Ammon's horn (tissue), 1 donor: Measurements from ENCODE around the gene KCNIP3.
"Not testable (repeated sequence)": the region's sequence is repeated elsewhere in the genome, so short reads cannot be mapped to it uniquely, and the experiment has no call there.

Source experiments
- DNase-seq: peaks from one replicate; pipeline ENCODE4 v3.0.0-alpha.2; 2016; ENCODE audit warnings: low spot score

Gene KCNIP3

DNA sequence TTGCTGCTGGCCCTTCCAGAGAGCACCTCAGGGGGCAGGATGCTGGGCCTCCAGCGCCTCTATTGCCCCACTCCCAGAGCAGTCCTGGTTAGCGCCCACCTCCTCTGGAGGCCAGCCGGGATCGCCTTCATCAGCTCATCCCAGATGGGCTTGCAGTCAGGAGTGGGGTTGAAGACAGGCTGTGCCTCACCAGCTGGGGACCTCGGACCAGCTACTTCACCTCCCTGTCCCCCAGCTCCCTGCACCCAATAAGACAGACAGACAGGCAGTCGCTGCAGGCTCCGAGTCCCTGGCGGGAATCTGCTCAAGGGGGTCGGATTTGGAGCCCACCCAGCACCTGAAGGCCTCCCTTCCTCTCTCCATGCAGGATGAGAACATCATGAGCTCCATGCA is 86.5 kb downstream of the KCNIP3 start:
- no peak for DNase-seq

DNA sequence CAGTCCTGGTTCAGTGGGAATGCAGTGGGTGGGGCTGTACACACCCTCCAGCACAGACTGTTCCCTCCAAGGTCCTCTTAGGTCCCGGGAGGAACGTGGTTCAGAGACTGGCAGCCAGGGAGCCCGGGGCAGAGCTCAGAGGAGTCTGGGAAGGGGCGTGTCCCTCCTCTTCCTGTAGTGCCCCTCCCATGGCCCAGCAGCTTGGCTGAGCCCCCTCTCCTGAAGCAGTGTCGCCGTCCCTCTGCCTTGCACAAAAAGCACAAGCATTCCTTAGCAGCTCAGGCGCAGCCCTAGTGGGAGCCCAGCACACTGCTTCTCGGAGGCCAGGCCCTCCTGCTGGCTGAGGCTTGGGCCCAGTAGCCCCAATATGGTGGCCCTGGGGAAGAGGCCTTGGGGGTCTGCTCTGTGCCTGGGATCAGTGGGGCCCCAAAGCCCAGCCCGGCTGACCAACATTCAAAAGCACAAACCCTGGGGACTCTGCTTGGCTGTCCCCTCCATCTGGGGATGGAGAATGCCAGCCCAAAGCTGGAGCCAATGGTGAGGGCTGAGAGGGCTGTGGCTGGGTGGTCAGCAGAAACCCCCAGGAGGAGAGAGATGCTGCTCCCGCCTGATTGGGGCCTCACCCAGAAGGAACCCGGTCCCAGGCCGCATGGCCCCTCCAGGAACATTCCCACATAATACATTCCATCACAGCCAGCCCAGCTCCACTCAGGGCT is 87.9 kb downstream of the KCNIP3 start:
- DNase-seq, result no peak

DNA sequence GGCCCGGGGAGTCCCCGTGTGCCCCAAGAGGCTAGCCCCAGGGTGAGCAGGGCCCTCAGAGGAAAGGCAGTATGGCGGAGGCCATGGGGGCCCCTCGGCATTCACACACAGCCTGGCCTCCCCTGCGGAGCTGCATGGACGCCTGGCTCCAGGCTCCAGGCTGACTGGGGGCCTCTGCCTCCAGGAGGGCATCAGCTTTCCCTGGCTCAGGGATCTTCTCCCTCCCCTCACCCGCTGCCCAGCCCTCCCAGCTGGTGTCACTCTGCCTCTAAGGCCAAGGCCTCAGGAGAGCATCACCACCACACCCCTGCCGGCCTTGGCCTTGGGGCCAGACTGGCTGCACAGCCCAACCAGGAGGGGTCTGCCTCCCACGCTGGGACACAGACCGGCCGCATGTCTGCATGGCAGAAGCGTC is 88.4 kb downstream of the KCNIP3 start:
- no peak for DNase-seq

DNA sequence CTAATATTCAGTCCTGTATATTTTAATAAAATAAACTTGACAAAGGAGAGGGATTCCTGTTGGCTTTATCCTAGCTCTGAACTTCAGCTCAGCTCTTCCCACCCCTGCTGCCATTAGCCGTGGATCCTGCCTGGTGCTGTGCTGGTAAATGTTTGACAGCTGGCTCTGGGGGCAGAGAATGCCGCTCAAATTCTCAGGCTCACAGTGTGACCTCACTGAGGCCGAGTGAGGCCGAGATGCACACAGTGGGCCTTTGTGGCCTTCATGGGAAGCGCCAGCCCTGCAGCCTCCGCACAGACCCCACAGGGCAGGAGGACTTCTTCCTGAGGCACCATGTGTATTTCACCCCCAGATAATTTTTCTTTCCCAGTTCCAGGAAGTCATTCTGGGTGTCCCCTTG is 88.9 kb downstream of the KCNIP3 start:
- DNase-seq, result no peak

DNA sequence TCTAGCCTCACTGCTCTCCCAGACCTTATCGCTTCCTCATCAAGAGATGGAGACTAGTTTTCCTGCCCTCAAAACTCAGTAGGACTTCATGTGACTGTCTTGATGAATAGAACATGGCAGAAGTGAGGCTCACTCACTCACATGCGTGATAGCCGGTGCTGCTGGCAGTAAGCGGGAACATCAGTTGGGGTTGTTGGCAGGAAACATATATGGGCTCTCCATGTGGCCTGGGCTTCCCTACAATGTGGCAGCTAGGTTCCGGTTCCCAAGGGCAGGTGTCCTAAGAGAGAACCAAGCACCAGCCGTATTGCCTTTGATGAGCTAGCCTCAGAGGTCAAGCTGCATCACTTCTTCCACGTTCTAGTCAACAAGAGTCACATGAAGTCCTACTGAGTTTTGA is 90.2 kb downstream of the KCNIP3 start:
- no peak for DNase-seq

DNA sequence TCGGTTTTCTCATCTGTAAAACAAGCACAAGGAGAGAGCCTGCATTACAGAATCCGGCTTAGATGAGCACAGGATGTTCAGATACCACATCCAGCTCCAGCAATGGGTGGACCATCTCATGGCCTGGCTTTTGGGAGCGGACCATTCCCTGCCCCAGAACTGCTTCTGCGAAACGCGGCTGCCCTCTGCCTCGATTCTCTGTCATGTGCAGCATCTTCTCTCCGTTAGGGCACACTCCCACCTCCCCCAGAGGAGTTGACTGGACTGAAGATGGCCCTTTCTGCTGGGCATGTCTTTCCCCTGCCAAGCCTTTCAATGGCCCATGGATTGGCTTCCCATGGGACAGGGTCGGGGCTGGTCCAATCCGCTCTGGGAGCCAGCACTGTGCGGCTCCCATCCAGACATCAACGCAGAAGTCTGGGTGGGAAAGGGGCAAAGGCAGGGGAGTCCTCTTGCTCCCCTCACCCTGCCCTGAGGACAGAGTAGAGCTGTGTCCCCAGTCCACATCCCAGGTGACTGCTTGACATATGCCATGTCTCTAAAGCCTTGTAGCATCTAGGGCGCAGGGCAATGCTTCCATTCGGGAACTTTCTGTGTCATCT is 91.0 kb downstream of the KCNIP3 start:
- DNase-seq, result no peak

DNA sequence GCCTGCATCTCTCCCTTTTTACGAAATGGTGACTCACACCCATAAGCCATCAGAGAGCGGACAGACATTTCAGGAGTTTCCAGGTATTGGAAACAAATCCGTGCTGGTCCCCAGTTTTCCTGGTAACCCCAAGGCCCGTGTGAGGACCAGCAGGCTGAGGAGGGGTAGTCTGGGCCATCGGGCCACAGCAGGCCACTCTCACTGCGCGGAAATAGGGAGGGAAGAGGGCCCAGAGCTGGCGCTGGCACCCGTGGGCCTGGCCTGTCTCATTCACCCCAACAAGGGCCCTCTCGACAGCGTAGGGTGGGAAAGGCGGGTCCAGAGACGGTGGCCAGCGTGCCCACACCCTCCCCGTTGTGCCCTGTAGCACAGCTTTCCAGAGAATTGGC is 91.7 kb downstream of the KCNIP3 start:
- no peak for DNase-seq

DNA sequence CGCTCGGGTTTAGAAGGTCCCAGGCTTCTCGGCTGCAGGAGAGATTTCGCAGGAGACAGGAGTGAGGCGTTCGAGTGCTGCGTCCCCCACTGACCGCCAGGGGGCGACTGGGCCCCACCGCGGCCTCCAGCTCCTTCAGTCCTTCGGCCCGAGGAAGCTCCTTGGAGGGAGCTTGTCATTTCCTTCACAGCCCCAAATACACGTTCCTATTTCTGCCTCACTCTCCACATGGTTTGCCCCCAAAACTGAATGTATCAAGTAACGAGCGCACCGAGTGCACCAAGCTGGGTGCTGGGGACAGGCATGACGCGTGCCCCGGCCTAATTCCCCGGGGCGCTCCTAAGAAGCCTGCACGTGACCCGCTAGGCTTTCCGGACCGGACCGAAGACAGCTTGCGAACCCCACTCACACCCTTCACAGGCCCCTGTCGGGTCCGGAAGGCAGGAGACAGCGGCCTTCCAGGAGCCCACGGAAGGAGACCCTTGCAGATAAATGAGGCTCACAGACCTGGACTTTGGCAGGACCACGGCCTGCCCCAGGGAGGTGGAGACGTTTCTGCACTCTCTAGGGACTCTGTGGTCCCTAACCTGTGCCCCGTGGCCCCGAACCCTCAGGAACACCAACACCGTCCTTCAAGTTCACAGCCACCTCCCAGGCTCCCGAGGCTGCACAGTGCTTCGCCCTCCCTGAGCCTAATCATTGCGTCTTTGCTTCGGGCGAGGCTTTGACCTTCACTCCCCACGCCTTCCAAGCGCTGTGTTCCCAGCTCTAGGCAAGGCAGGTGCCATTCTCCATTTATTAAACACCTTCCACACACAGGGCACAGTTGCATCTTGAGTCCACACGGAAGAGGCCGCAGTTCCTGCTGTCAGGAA is 92.3 kb downstream of the KCNIP3 start:
- peak; percentile 59 for DNase-seq

DNA sequence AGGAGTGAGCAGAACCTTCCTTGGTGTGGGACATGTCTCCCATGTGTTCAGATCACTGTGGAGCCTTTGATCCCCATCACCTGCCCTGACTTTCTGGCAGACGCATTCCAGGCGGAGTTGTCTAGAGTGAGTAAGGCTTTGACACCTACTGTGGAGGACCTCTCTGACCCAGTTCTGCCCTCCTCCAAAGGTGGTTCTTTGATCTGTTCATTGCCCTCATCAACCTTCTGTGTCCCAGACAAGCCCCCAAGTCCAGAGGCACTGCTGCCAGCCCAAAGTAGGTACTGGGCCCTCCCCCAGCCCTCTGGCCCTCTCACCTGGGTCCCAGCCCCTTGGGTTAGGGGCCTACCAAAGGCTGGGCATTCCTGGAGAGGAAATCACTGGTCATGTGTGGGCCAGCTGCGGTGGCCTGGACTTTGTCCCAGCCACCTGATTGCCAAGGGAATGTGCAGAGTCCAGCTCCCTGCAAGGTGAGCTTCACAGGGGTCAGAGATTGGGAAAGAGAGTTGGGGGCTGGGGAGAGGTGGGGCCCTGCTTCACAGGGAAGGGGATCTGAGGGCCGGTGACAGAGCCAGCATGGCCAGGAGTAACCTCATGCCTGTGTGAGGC is 93.2 kb downstream of the KCNIP3 start:
- no peak for DNase-seq

DNA sequence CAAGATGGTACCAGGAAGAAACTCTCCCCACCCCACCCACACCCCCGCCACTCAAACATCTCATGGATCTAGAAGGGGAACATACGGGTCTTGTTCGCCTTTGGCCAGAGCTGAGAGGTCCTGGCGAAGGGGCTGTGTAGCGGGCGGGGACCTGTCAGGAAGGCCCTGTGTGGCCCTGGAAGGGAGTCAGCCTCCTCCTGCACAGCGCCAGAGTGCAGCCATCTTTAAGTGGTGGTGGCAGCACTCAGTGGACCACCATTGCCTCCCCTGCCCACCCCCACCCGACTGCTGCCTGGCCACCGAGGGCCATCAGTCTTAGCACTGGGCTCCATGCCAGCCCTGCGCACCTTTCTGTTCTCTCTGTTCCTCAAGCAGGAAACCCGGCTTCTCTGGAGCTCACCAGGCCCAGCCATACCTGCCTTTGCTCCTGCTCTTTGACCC is 93.8 kb downstream of the KCNIP3 start:
- no peak for DNase-seq

DNA sequence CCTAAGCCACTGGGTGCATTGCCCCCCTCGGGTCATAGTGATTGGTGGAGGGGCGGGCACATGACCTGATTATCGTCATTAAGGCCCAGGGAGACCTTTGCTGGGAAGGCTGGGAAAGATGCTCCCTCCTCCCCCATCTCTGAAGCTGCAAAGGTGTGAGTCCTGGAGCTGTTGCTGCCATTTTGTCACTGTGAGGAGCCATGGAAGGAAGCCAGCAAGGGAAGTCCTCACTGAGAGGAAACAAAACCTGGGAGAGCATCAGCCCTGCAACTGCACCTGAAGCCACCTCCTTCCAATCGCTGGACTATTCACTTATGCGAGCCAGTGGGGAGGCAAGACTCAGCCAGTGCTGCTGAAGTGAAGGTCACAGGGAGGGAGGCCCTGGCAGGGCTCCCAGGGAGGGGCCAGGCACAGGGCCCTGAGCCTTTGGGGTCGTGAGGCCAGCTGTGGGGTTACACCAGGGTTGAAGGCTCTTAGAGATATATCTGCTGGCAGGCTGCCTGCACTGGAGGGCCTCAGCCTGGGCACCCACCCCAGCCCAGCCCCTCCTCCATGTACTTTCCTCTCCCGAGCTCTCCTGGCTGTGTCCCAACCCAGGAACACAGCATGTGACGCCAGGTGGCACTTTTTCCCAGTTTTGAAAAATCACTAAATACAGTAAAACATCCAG is 94.6 kb downstream of the KCNIP3 start:
- no peak for DNase-seq

DNA sequence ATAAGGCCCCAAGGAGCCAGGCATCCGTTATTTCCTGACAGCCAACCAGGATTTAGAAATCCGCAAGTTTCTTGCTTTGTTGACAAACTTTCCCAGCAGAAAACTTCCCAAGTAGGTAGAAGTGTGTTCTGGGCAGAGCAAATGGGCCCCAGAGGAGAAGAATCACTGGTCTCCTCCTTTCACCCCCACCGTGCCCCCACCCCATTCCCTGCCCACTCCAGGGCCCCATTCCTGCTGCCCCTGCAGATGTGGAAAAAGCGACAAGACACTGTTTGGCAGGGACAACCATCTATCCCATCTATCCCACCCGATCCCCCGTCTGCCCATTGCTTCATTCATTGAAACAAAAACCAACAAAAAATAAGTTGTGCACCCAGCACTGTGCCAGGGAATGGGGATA is 95.2 kb downstream of the KCNIP3 start:
- DNase-seq, result no peak

DNA sequence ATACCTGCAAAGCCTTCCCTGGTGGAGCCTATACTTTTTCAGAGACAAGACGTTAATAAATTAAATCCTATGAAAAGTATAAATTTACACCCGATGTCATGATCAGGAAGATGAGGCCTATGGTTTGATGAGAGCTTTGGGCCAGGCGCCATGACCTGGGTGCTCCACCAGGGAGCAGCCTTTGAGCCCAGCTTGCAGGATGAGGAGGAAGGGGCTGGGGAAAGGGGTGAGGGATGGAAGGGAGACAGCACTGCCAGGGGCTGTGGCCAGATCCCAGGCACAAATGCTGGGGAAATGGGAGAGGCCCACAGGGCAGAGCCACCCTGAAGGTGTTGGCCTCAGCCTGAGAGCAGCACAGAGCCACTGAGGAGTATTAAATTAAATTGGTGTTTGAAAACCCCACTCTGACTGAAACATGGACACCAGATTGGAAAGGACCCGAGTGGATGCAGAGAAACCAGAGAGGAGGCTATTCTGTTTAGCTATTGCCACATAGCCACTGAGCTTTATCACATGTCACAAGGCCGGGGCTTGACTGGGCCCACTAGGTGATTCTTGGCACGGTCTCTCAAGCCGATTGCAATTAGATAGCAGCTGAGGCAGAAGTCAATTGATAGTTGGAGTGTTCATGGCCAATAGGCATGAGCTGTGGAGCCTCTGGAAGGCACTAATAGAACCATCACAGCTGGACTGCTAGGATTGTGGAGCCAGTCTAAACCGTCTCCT is 95.7 kb downstream of the KCNIP3 start:
- DNase-seq, result no peak

DNA sequence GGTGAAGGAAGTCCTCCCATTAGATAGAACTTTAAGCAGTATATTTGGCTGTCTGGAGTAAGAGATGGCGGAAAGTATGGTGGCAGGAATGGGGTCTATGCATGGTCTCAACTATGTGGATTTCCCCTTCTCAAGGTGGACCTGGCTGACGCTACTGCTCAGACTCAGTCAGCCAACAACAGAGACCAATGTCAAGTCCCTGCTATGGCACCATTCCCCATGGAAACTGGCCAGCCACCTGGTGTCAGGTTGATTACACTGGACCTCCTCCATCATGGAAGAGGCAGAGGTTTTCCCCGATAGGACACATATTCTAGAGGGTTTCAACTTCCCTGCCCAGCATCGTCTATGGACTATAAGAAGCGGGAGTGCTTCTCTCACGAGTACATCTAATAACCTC is 96.8 kb downstream of the KCNIP3 start:
- no peak for DNase-seq

DNA sequence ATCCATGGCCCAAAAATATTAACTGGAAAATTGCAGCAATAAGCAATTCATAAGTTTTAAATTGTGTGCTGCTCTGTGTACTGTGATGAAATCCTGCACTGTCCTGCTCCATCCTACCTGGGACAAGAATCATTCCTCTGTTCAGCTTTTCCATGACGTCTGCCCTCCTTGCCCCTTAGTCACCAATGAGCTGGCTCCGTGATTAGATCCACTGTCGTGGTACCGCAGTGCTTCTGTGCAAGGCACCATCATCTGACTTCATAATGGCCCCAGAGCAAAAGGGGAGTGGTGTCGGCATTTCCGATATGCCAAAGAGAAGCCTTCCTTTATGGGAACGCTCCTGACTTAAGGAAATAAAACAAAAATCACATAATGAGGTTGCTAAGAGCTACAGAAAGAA is 101.9 kb downstream of the KCNIP3 start:
- DNase-seq, result no peak

DNA sequence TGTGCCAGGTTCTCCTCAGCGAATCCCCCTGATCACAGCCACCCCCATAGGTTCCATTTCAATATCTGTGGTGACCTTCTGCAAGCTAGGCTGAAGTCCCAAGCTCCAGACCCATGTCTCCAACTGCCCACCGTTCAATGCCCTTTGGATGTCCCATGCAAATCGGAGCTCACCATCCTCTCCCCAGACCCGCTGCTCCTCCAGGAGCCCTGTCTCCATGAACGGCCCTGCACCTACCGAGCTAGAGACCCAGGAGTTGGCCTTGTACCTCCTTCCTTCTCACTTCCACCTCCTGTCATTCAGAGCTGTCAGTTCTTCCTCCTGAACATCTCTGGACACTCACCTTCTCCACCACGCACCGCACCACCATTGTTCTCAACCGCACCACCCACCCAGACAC is 104.3 kb downstream of the KCNIP3 start:
- DNase-seq, result no peak

DNA sequence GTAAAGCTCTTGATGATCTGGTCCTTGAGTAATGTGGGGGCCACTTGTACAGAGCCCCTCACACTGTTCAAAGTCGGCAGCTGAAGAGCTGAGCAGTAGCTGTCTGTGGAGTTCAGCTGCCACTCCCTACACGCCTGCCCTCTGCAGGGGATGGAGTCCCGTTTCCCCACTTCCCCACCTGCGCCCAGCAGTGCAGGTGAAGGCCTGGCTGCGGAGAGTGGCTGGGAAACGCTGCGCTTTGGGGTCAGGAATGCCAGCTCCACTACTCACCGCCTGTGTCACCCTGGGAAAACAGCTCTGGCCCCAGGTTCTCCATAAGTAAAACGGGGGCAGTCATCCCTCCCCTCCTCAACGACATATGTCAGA is 104.8 kb downstream of the KCNIP3 start:
- not testable (repeated sequence) for DNase-seq

DNA sequence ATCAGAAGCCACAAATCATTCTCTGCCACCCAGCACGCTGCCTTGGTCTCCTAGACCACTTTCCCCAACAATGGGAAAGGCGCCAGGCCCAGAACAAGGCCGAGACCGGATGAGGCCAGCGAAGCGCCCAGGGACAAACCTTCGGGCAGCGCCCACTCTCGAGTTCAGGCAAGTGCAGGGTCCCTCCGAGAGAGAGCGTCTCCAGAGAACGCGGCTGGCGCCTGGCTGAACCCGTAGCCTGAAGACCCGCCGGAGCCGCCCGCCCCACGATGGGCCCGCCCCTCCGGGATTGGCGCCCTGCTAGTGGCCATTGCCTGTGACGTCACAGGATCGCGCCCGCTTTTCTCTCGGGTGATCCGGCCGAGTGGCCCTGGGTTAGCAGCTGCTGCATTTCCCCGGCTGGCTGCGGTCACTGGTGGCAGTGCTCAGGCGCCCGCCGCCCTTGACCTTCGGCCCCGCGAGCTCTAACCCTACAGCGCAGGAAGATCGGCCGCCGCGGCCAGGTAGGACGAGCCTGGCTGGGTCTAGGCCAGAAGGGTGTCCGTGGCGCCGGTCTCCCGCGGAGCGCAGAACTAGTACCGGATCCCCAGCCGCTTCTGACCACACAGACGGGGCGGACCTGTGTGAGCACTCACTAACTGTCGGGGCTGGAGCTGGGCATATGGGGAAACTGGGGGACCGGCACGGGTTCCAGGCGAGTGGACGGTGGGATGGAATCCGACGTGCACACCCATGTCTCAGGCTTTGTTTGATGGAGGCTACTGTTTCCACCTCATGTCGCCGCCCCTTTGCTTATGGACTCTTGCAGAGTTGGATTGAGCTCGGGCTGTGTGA is 105.4 kb downstream of the KCNIP3 start, which contains the start of gene FAHD2A:
Gene FAHD2A, plus strand, starts transcription at position 339 of the 834 bp plus-strand sequence. CDS start 2,851 bp downstream, outside the sequence.
- DNase-seq, result peak; percentile 96

DNA sequence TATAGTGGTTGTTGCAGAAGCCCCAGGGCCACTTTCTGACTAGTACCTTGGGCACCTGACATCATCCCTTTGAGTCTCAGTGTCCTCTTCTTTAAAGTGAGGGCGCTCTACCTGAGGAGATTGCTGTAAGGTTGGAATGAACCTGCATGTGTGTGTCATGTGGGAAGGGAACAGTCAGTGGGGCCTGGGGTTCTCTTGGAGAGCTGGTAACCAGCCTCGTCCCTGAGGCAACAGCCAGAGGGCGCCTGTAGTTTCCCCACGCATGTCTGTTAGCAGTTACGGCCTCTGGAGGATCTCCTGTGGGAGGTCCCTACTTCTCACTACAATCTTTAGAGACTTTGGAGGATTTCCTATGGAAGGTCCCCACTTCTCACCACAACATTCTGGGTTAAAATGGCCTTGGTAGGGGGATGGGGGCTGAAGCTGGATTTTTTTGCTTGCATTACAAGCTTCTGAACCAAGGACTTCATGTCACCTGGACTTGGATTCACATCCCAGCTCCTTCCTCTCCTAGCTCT is 106.1 kb downstream of the KCNIP3 start:
- peak; percentile 53 for DNase-seq

DNA sequence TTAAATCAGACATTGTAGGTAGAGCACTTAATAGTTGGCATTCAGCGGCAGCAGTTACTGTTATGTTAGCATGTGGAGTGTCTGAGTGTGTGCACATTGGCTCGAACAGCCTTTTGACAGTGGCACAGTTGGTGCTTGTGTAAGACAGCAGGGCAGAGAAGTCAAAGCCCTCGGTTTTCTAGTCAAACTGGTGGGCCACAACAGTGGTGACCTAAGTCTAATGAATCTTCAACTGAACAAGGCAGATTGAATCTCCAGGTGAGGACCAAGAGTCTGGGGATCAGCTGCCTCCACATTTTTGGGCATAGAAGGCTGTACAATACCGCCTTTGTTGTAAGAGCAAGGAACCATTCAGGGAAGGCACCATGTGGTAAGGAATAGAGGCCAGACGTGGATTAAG is 106.7 kb downstream of the KCNIP3 start:
- not testable (repeated sequence) for DNase-seq
